Frontal cortex (tissue), 4 donors: ENCODE measurements around the gene TBC1D5. TPM values are rescaled to one million over a fixed set of nuclear protein-coding genes. Genes with fewer than 3 reads are reported as not detected.

ENCODE experiments used
- DNase-seq, 2 donors: peaks; one replicate each; pipeline ENCODE4 v3.0.0; 2012; ENCODE audit warnings: low spot score in 2 of 2
- FAIRE-seq: peaks from 2 replicates; lab custom pipeline; 2012; peaks lifted over from hg19 to GRCh38; lab: Jason Lieb, UNC
- total RNA-seq: library from RNA; depleted of rRNA; stranded (reverse); fragments of >200 nt; gene quantifications from one replicate; pipeline ENCODE4 v1.2.3, GENCODE V29; 2014
- donor health status: control.
- donor health status: control.
- donor health status: control.

TBC1D5 gene
- total RNA-seq, 1 donor from 2014 or later, result 77.5 TPM

DNA sequence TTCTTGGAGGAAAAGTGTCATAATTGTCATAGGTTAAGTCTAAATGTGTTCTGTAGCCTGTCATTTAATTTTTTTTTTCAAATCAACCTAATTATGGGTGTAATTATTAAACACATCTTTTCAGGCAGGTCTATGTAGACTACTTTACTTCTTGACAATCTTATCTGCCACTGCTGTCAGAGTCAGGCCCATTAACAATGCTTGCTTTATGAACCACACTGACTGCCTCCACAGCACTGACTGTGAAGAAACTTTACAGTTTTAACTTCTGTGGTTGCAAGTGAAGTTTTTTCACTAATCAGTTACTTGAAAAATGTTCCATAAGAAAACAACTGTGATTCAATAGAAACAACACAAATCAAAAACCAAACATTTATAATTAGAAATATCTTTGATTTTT lies 449.9 kb downstream of the TBC1D5 start:
- DNase-seq (no peak), FAIRE-seq (no peak)

DNA sequence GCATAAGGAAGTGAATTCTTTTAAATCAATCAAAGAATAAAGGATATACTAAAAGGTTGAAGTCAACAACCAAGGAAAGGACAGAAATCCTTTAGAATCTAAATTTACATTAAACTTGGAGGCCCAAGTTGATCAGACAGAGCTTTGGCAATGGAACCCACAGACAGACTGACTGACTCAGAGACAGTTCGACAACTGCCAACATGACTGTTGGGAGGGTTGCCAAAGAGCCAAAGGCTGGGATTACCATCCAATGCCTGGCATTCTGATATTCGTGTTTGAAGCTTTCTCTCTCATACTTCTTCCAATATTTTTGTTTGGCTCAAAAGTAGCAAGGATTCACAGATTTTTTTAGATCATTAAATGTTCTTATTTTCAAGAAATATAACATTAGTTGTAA lies 451.5 kb downstream of the TBC1D5 start:
- no peak for DNase-seq
- FAIRE-seq, result no peak

DNA sequence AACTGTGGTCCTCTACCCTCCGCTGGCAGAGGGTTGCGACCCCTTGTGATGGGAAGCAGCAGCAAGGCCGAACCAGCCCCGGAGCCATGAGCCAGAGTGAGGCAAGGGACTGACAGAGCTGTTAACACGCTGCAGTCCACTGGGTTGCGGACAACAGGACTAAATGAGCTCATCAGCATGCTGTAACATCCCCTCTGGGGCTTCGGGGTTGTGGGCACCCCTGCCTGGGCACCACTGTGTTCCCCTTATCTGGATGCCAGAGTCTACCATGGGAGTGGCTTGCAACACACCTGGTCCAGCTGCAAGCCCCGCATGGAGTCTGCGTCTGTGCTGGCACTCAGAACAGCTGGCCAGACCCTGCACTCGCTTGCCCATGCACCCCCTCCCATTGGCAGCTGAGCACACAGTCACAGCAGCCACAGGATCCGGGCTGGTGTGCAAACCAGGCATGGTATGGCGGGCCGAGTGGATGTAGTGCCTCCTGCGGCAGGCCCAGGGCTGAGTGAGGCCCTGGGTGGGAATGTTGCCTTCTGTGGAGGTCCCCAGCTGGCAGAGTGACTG lies 453.5 kb downstream of the TBC1D5 start:
- DNase-seq (no peak), FAIRE-seq (no peak)

DNA sequence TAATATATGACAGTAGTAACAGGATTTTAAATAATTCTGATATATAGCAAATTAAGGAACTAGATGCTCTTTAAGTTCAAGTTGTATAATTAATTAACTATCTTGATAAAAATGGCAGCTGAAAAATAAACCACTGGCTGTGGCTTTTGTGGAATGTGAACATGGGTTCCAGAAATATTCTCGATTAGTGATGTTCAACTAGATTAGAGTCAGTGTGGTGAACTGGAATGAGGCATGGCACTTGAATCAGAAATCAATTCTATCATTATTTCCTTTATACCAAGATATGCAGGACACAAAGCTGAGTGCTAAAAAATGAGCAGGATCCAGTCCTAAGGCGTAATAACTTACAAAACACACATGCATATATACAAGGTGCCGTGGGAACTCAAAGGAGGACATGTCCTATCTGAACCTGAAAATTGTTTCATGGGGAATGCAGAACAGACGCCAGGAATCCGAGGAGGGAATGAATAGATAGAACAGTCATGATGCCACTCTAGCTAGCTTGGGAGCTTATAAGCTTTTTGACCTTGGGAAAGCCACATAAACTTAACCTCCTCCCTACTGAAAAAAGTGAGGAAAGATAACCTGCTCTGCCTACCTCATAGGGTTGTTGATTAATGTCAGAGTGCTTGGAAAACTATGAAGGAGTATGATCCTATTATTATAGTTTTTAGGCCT lies 455.3 kb downstream of the TBC1D5 start:
- DNase-seq (no peak), FAIRE-seq (no peak)

DNA sequence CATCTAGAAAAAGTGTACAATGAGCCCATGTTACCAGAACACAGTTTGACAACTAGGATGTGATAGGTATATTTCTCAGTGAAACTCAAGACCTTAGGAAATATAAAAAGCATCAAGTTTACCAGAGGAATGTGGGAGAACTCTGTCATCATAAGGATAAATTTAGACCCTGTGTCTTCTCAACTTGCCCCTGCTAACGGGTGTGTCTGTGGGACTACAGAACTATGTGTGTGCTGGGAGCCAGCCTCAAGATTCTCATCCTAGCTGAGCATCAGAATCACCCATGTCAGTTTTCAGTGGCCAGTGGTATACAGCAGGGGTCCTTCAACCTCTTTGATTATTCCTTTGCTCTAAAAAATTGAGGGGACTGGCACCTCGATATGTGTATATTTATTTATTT lies 464.4 kb downstream of the TBC1D5 start:
- no peak for FAIRE-seq

DNA sequence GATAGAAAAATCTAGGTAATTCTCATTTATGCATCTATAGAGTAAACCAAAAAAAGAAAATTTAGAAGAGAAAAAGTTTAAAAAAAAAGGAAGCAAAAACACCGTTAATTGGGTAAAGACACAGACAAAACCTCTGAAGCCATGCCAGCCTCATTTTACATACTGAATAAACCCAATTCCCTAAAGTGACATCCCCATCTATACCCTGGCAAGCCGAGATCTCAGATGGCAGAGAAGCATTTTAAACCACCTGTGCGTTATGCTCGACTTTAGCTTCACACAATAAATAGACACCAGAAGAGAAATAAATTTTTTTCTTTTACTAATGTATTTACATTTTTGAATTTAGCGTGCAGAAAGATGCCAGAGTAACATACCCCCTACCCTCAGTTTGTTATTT lies 475.6 kb downstream of the TBC1D5 start:
- no peak for FAIRE-seq
- DNase-seq, result no peak

More for the DNA sequence above, 464.4 kb downstream of the TBC1D5 start:
- no peak for DNase-seq

DNA sequence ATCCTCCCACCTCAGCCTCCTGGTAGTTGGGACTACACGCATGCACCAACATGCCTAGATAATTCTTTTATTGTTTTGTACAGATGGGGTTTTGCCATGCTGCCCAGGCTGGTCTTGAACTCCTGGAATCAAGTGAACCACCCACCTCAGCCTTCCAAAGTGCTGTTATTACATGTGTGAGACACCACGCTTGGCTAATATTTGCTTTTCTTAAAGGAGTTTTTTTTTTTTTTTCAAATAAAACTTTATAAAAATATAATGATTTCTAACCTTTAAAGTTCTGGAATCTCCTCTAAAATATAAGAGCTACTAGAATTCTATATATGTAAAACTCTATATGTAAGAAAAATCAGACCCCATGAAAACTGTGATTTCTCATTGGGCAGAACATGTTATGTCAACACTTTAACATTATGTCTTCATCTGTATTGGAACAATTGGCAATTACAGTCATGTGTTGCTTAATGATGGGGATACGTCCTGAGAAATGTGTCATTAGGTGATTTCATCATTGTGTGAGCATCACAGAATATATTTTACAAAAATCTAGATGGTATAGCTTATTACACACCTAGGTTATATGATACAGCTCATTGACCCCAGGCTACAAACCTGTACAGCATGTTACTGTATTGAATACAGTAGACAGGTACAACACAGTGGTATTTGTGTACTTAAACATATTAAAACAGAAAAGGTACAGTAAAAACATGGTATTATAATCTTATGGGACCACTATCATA lies 480.6 kb downstream of the TBC1D5 start:
- DNase-seq (no peak), FAIRE-seq (no peak)

DNA sequence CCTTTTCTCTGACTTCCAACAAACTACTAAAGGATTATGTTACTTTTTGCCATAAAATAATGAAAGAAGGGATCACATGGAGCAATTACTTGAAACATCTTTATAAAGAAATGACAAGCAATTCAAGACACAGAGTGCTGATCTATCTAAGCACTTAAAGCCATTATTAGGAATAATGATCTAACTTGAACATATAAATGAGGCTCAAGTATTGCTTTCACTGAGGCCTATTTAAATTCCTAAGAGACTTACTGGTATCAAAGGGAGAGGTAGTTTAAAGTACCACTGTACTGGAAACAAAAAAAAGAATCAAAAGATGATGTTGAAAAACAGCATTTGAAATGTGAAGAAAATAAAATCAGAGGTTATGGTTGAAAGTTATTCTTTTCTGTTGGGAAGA lies 482.2 kb downstream of the TBC1D5 start:
- DNase-seq (no peak), FAIRE-seq (no peak)

DNA sequence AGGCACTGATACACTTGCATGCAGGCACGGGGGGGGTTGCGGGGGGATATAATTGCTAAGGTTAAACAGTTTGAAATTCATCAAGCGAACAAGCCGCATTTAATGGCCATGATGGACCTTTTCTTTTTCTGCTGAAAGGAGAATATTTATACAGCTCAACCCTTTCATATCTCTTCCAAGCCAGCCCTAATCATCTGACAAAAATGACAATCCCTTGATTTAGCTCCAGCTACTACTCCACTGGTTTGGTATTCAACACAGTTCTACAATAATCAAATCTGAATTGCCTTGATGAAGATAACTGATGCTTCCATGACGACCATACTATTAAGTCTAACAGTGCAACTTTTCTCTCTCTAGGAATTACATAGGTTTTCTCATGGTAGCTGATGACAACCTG lies 482.7 kb downstream of the TBC1D5 start:
- FAIRE-seq, result no peak
- DNase-seq, result no peak

DNA sequence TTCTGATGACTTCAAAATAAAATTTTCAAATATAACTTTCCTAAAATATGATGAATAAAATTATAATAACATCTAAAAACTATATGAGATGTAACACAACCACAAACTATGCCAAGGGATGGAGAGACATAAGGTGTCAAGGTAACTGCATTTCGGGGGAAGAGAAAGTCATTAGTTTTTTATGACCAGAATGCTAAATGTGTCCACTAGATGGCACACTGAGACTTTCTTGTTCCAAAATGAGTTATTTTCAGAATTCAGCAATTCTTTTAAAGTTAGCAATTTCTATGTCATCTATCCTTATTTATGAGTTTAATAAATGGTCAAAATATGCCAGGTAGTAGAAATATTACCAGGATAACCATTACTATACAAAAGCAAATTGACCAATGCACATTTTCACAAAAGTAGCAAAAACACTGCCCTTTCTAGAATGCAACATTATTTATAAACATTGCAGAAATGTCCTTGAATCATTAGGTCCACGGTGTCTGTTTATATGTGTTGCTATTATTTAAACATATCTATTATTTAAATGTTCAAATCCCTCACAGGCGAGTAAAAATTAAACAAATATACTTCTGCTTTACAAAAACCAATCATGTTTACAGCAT lies 483.5 kb downstream of the TBC1D5 start:
- DNase-seq (peak; percentile 8 to 40), FAIRE-seq (peak; percentile 86)

DNA sequence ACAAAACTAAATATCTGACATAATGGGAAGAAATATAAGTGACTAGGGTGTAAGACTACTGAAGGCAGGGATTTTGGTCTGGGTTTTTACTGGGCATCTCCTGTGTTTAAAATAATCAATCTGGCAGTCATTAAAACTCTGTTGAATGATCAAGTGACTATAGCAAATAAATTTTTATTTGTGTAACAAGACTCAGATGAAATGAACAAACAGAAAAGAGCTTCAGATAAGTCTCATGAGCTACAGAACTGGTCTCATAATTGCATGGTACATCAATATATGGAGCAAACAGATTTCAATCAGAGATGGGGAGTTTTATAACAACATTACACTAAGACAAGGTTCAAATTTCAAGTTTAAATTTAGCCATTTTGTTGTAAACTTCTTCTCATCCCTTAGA lies 485.2 kb downstream of the TBC1D5 start:
- FAIRE-seq (no peak), DNase-seq (no peak)

DNA sequence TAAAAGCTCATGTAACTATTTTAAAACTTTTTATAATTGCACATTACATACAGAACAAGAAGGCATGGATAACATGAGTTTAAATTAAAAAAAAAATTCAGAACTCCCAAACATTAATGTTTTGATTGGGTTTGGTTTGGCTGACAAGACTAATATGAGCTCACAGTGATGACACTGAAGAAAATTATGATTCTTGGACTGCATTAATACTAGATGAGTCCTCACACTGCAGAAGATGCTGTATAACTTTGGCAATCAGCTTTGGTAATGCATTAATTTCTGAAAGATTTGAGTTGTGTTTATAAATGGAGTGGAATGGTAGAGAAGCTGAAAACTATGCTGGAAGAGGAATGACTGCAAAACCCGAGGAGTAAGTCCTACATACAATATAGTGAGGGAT lies 498.8 kb downstream of the TBC1D5 start:
- no peak for FAIRE-seq
- DNase-seq, result no peak

DNA sequence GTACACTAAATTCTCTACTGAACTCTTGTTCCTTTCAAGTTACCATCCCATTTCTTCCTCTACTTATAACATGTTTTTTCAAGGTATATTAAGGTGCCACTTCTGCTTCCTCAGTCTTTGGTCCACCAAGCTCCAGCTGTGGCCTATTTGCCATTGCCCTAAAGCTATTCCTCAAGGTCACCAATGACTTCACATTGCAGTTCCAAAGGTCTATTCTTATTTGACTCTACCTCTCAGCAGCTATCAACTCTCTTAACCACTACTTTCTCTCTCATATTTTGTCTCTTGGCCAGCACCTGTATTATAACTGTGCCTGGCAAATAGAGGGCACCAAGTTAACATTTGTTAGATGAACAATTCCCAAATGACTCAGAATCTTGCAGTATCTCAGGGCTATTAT lies 503.0 kb downstream of the TBC1D5 start:
- FAIRE-seq (no peak), DNase-seq (no peak)

DNA sequence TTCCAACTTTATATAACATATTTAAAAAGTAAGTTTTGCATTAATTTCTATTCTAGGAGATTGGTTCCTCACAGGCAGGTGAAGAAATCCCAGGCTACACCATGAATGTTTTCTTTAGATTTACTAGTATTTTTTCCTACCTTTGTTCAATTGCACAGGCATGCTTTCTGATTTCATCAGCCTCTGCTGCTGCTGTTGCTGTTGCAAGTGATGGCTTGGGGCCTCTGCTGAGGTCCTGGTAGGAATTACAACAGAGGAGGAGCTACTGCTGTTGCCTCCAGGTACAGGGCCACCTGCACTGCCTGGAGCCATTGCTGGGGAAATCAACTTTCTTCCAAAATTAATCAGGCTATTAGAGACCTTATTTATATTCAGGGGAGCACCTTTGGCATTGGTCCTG lies 504.4 kb downstream of the TBC1D5 start:
- no peak for DNase-seq
- no peak for FAIRE-seq

DNA sequence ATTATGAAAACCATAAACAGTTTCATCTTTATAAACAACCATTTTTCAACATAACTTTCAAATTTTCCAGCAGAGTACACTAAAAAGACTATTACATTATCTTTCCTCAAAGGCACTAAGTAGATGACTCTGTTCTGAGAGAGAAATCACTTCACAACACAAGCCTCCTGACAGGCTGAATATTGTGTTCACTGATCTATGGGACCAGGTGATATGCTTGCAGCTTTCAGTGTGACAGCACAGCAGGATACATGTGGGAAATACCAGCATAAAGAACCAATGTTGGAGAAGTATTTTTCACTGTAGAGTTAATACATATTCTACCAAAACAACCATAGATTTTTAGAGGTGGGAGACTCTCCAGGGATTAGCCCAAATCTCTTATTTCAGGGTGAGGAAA lies 507.1 kb downstream of the TBC1D5 start:
- DNase-seq (no peak), FAIRE-seq (no peak)

DNA sequence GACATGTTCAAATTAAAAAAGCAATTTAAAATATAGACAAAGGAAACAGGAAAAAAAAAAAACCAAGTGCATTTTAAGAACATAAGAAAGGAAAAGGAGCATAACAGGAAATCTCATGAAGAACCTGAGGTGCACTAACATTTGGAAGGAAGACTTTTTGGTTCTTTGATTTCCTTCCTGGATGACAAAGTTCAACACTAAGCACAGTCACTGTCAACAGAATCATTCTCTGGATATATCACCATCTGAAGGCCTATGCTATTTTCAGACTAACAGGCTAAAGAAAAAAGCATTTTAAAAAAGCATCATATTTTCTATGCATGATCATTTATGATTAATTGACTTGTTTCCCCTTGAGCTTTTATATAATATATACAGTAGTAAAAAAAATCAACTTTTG lies 508.0 kb downstream of the TBC1D5 start:
- no peak for DNase-seq
- FAIRE-seq, result no peak

DNA sequence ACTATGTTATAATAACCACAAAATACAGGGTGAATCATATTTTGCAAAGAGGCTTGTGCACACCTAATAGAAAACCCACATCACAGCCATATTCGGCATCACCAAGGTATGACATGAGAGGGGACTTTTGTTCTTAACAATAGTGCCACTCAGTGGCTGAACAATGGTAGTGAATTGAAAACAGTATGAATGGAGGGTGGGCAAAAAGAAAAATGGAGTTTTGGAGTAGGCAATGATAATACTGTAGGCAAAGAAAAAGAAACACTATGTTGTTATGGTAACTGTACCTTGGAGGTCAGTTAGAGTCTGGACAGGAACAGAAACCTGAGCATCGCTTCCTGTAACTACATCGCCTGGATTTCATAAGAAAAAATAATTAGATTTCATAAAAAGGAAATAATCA lies 509.0 kb downstream of the TBC1D5 start:
- DNase-seq (peak; percentile 5 to 14), FAIRE-seq (no peak)

DNA sequence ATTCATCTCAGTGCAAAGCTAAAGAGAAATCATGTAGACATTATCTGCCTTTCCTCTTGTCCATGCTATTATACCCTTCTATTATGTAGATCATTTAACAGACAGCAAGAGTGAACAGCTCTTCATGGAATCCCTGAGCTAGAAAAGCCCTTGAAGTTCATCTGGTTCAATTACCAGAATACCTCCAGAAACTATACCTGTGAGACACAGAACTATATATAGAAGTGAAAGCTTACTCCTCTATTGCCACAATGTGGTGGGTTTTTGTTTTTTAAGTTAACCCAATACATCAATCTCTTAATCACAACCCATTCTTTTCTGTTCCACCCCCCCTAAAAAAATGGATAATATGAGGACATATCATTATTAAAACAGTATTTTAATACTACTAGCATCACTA lies 510.0 kb downstream of the TBC1D5 start:
- no peak for DNase-seq
- FAIRE-seq, result no peak

DNA sequence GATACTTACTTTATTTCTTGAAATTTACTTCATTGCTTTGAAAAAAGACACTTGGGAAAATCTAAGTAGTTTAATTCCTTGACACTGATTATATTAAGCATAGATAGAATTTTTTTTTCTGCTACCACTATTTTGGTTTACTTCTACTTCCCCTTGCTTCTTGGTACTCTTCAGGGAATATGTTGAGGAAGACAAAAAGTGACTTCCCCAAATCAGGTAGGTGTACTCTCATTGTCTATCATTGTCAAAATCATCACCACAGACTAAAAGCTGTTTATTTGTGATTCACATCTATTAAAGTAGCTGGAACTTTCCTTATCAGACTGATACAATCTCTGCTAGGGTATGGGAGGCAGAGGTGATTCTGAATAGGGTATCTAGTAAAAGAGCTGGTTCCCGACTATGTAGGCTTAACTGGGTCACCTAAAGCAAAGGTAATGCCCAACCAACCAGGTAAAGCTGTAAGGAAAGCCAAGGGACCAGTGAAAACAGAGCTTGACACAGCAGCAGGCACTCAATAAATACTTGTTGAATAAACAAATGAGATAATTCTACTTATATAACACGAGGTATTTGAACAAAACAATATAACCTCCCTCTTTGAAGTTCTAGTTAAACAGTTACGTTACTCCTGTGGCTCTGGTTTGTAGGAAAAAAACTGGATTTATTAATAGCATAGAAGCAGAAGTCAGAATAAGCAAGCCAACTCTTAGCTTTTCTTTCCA lies 510.7 kb downstream of the TBC1D5 start:
- FAIRE-seq (no peak), DNase-seq (no peak)

DNA sequence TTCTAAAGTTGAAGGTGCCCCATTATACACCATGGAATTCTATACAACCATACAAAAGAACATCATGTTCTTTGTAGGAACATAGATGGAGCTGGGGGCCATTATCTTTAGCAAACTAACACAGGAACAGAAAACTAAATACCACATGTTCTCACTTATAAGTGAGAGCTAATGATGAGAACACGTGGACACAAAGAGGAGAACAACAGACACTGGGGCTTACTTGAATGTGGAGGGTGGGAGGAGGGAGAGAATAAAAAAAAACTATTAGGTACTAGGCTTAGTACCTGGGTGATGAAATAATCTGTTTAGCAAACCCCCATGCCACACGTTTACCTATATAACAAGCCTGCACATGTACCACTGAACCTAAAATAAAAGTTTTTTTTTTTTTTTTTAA lies 515.0 kb downstream of the TBC1D5 start:
- no peak for FAIRE-seq
- no peak for DNase-seq
